H9 (cell line): Measurements from ENCODE around the gene KIRREL3. TPM values are rescaled to one million over a fixed set of nuclear protein-coding genes. Genes with fewer than 3 reads are reported as not detected.

Experiments used
- DNase-seq: peaks from one replicate; pipeline ENCODE4 v3.0.0-alpha.2; 2017
- H2AFZ ChIP-seq: one replicate; pipeline ENCODE4 v1.6.1; 2013; ENCODE audit warnings: mild to moderate bottlenecking, low read length, control low read depth, moderate library complexity
- H2AK5ac ChIP-seq: 2 replicates; pipeline ENCODE4 v1.6.1; 2013; ENCODE audit warnings: low read length, control low read depth, mixed read lengths; ENCODE audit not compliant: insufficient read length
- H2BK120ac ChIP-seq: one replicate; pipeline ENCODE4 v1.6.1; 2013; ENCODE audit warnings: low read depth, mild to moderate bottlenecking, low read length, control low read depth, inconsistent platforms; ENCODE audit not compliant: poor library complexity, severe bottlenecking
- H2BK12ac ChIP-seq: 2 replicates; pipeline ENCODE4 v1.6.1; 2013; ENCODE audit warnings: low read length, control low read depth, mixed read lengths, low read depth; ENCODE audit not compliant: insufficient read length
- H2BK15ac ChIP-seq: 2 replicates; pipeline ENCODE4 v1.6.1; 2013; ENCODE audit warnings: low read depth, low read length, control low read depth
- H2BK20ac ChIP-seq: one replicate; pipeline ENCODE4 v1.6.1; 2013; ENCODE audit warnings: low read depth, mild to moderate bottlenecking, low read length, control low read depth, inconsistent platforms; ENCODE audit not compliant: poor library complexity, severe bottlenecking
- H2BK5ac ChIP-seq: 2 replicates; pipeline ENCODE4 v1.6.1; 2013; ENCODE audit warnings: low read length, control low read depth, mixed read lengths; ENCODE audit not compliant: insufficient read length
- H3K14ac ChIP-seq: 2 replicates; pipeline ENCODE4 v1.6.1; 2013; ENCODE audit warnings: low read length, control low read depth; ENCODE audit not compliant: insufficient read depth
- H3K18ac ChIP-seq: 2 replicates; pipeline ENCODE4 v1.6.1; 2013; ENCODE audit warnings: low read depth, mild to moderate bottlenecking, mixed read lengths, low read length, control low read depth; ENCODE audit not compliant: insufficient read length
- H3K23ac ChIP-seq: 2 replicates; pipeline ENCODE4 v1.6.1; 2013; ENCODE audit warnings: low read length, control low read depth, mixed read lengths, low read depth; ENCODE audit not compliant: insufficient read length
- H3K23me2 ChIP-seq: 2 replicates; pipeline ENCODE4 v1.6.1; 2013; ENCODE audit warnings: low read depth, mild to moderate bottlenecking, mixed read lengths, low read length, control low read depth; ENCODE audit not compliant: insufficient read length, poor library complexity, severe bottlenecking
- H3K27ac ChIP-seq: 2 replicates; pipeline ENCODE4 v1.5.1; 2013; ENCODE audit warnings: low read length, control low read depth, mixed read lengths, low read depth; ENCODE audit not compliant: insufficient read length
- H3K27me3 ChIP-seq: 2 replicates; pipeline ENCODE4 v1.6.1; 2013; ENCODE audit warnings: low read length, control low read depth, inconsistent platforms; ENCODE audit not compliant: insufficient read depth
- H3K4ac ChIP-seq: 2 replicates; pipeline ENCODE4 v1.6.1; 2013; ENCODE audit warnings: low read depth, mild to moderate bottlenecking, control low read depth, inconsistent platforms, low read length, moderate library complexity
- H3K4me1 ChIP-seq: 2 replicates; pipeline ENCODE4 v1.6.1; 2013; ENCODE audit warnings: low read length, control low read depth, inconsistent platforms; ENCODE audit not compliant: insufficient read depth
- H3K4me2 ChIP-seq: 2 replicates; pipeline ENCODE4 v1.6.1; 2013; ENCODE audit warnings: low read length, control low read depth, mixed read lengths; ENCODE audit not compliant: insufficient read length, insufficient read depth
- H3K56ac ChIP-seq: 2 replicates; pipeline ENCODE4 v1.6.1; 2013; ENCODE audit warnings: low read depth, mild to moderate bottlenecking, mixed read lengths, low read length, control low read depth; ENCODE audit not compliant: insufficient read length
- H3K79me1 ChIP-seq: 2 replicates; pipeline ENCODE4 v1.6.1; 2013; ENCODE audit warnings: low read depth, mild to moderate bottlenecking, moderate library complexity, low read length, control low read depth, inconsistent platforms; ENCODE audit not compliant: insufficient read depth, poor library complexity, severe bottlenecking
- H3K79me2 ChIP-seq: 2 replicates; pipeline ENCODE4 v1.6.1; 2013; ENCODE audit warnings: low read length, control low read depth, inconsistent platforms; ENCODE audit not compliant: insufficient read depth
- H3K9ac ChIP-seq: 2 replicates; pipeline ENCODE4 v1.6.1; 2013; ENCODE audit warnings: low read length, control low read depth, mixed read lengths; ENCODE audit not compliant: insufficient read length; ENCODE audit errors: extremely low read depth
- H3K9me3 ChIP-seq: one replicate; pipeline ENCODE4 v1.6.1; 2013; ENCODE audit warnings: low read depth, low read length, inconsistent platforms; ENCODE audit not compliant: control insufficient read depth
- H3T11ph ChIP-seq: one replicate; pipeline ENCODE4 v1.6.1; 2013; ENCODE audit warnings: mild to moderate bottlenecking, low read length, control low read depth, inconsistent platforms
- H4K20me1 ChIP-seq: one replicate; pipeline ENCODE4 v1.6.1; 2013; ENCODE audit not compliant: control insufficient read depth, insufficient read length, insufficient read depth
- H4K5ac ChIP-seq: 2 replicates; pipeline ENCODE4 v1.6.1; 2013; ENCODE audit warnings: low read depth, mild to moderate bottlenecking, mixed read lengths, low read length, control low read depth; ENCODE audit not compliant: insufficient read length
- H4K8ac ChIP-seq: replicated peaks from 2 replicates; pipeline ENCODE4 v1.6.1; 2013; ENCODE audit warnings: low read length, control low read depth, mixed read lengths, low read depth; ENCODE audit not compliant: insufficient read length
- H4K91ac ChIP-seq: 2 replicates; pipeline ENCODE4 v1.6.1; 2013; ENCODE audit warnings: low read depth, mild to moderate bottlenecking, moderate library complexity, mixed read lengths, low read length, control low read depth; ENCODE audit not compliant: insufficient read length
- H3K27ac Mint-ChIP-seq, 3 experiments: 2 replicates in 2 of 3; 3 replicates in 1 of 3; pipeline ENCODE4 v1.8.0; 2020 to 2021; ENCODE audit warnings: mixed read lengths in 3 of 3, mild to moderate bottlenecking in 1 of 3, moderate library complexity in 1 of 3
- H3K27me3 Mint-ChIP-seq: 2 replicates; pipeline ENCODE4 v1.8.0; 2021; ENCODE audit warnings: low read depth, mild to moderate bottlenecking, moderate library complexity, mixed read lengths
- H3K36me3 Mint-ChIP-seq, 3 experiments: 2 replicates in 2 of 3; 3 replicates in 1 of 3; pipeline ENCODE4 v1.8.0; 2020 to 2021; ENCODE audit warnings: low read depth in 3 of 3, mixed read lengths in 3 of 3; ENCODE audit not compliant: insufficient read depth in 1 of 3
- H3K4me1 Mint-ChIP-seq, 2 experiments: 2 replicates each; pipeline ENCODE4 v1.8.0; 2020; ENCODE audit warnings: mixed read lengths in 2 of 2
- H3K4me3 Mint-ChIP-seq, 2 experiments: 2 replicates in 1 of 2; 3 replicates in 1 of 2; pipeline ENCODE4 v1.8.0; 2020 to 2021; ENCODE audit warnings: mild to moderate bottlenecking in 2 of 2, mixed read lengths in 2 of 2, moderate library complexity in 1 of 2
- H3K9me3 Mint-ChIP-seq, 2 experiments: 2 replicates in 1 of 2; 3 replicates in 1 of 2; pipeline ENCODE4 v1.8.0; 2020; ENCODE audit warnings: mild to moderate bottlenecking in 2 of 2, mixed read lengths in 2 of 2, moderate library complexity in 1 of 2
- CTCF ChIP-seq: fragments of 200-600 bp; sonication (generic); conservative IDR thresholded peaks from 3 replicates; pipeline ENCODE4 v1.8.0; 2021; ENCODE audit warnings: antibody characterized with exemption, mild to moderate bottlenecking
- WGBS: extraction: QIAGEN DNeasy Blood & Tissue Kit; methylation state at CpG from one replicate; pipeline ENCODE4 v1.1.7; 2013; ENCODE audit warnings: missing lambda C conversion rate, low lambda C conversion rate, mixed read lengths; ENCODE audit not compliant: insufficient read length; ENCODE audit errors: extremely low coverage; 5-methylcytosine and 5-hydroxymethylcytosine counted together
- total RNA-seq: library from RNA; stranded (reverse); gene quantifications from 2 replicates; pipeline ENCODE4 v1.2.1, GENCODE V29; 2021

Gene KIRREL3
- total RNA-seq, 1 experiment from 2014 or later: 0.17 TPM

DNA sequence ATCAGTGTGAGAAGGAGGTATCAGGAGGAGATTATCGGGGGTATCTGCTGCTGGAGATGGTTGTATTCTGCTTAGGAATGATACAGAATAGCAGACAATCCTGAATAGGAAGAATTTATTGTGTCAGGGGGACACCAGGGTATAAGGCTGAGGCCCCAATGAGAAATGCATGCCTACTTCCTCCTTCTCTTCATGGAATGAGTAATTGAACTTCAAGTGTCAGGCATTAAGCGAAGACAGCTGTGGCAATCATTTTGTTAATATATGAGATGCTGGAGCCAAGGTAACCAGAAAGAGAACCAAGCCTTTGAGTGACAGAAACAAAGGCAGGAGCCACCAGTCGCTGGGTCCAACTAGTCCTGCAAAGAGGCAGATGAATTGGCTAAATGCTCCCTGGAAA is 49.1 kb downstream of the KIRREL3 start:
- H4K91ac ChIP-seq: no peak overlapping the region
- no peak for DNase-seq
- H2BK15ac ChIP-seq: no peak overlapping the region
- no peak overlapping the region for H3K4me2 ChIP-seq
- no peak overlapping the region for H2BK5ac ChIP-seq
- no peaks in the 10 kb centered on the region for H3K27me3 ChIP-seq
- H3K4ac ChIP-seq: no peak overlapping the region
- H2AFZ ChIP-seq: no peak overlapping the region
- no peak overlapping the region for H3K4me3 Mint-ChIP-seq
- no peaks in the 10 kb centered on the region; a peak in 1 of 7 replicates for H3K36me3 Mint-ChIP-seq
- H2AK5ac ChIP-seq: no peak overlapping the region
- no peaks in the 10 kb centered on the region for H3K9me3 ChIP-seq
- H3K56ac ChIP-seq: no peak overlapping the region
- H4K5ac ChIP-seq: no peak overlapping the region
- H3K27ac ChIP-seq: no peak overlapping the region
- no peak overlapping the region for H3K18ac ChIP-seq
- H3K23me2 ChIP-seq: no peaks in the 10 kb centered on the region
- H3K23ac ChIP-seq: no peak overlapping the region
- H3K27me3 Mint-ChIP-seq: no peaks in the 10 kb centered on the region
- H3K9me3 Mint-ChIP-seq: no peaks in the 10 kb centered on the region
- H3K27ac Mint-ChIP-seq: no peak overlapping the region
- no CpG with 5 or more reads among the region's 3 CpGs for WGBS
- no peak overlapping the region for H4K8ac ChIP-seq
- no peak overlapping the region for H2BK12ac ChIP-seq
- no peaks in the 10 kb centered on the region; the same call in 1 of the 2 replicates for H3K4me1 ChIP-seq
- TF ChIP-seq CTCF: no peak
- no peak overlapping the region for H3K14ac ChIP-seq
- no peaks in the 10 kb centered on the region for H3K79me1 ChIP-seq
- H3K9ac ChIP-seq: no peak overlapping the region
- no peaks in the 10 kb centered on the region for H4K20me1 ChIP-seq
- no peaks in the 10 kb centered on the region for H3K79me2 ChIP-seq
- H2BK20ac ChIP-seq: no peak overlapping the region
- H3T11ph ChIP-seq: no peak overlapping the region
- no peak overlapping the region for H2BK120ac ChIP-seq
- peaks cover 5 to 14% of the 10 kb centered on the region in 2 experiments; a peak in 3 of 4 replicates for H3K4me1 Mint-ChIP-seq
